ENCODE measurements around the gene VSIG10L2. TPM values are rescaled to one million over a fixed set of nuclear protein-coding genes. Genes with fewer than 3 reads are reported as not detected.
"Not testable (repeated sequence)": the region's sequence is repeated elsewhere in the genome, so short reads cannot be mapped to it uniquely, and the experiment has no call there.

VSIG10L2 gene
- polyA plus RNA-seq, 4 donors: 0.01 TPM; not detected in 3

DNA sequence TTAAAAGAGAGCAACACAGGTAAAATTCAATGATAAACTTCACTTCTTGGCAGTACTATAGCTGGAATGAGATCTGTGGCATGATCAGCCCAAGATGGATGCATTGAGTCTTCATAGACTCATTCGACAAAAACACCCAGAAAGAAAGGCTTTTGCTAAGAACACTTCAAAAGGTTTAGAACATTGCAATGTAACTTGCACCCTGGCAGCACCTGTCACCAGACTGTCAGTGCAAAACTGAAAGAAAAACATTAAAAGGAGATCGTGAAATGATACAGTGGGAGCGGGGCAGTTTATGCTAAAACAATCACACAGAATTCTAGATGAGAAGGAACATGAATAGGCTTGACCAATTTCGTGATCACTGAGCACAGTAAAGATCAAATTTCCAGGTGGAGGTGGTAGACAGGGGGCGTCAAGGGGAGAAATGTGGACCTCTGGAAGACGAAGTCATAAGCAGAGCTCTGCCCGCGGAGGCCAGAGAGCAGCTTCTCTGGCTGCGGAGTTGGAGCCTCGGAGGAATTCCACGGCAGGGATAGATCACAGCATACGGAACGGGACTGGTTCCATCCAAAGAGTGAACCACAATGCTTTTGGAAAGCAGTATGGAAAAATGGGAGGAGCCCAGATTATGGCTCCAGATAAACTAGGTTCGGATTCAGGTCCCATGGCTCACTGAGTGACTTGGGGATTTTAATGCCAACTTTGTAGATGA lies 11.9 kb downstream of the VSIG10L2 start:
- DNase-seq (ENCODE audit: low read depth in 4 of 4, low spot score in 3 of 4): no peak

DNA sequence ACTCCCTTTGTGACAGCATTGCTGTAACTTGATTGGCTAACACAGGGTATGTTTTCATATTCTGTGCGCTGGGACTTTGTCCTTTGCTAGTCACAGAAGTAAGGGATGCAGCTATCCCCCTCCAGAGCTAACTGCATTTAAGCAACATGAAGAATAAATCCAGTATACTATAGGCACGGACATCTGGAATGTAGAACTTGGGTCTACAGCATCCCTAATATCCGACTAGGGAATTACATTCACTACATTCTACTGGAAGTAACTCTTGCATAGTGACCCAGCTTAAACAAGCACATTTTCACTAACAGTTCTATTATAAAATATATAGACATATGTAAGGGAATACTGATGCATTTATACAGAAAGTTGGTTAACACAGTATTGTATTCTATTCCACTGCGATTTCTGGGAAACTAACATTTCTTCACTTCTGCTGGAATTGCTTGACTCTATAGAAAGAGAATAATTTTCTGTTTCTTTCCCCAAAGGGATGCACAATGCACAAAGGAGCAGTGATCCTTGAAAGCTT lies 13.1 kb downstream of the VSIG10L2 start:
- no peak for DNase-seq (ENCODE audit: low read depth in 4 of 4, low spot score in 3 of 4)

DNA sequence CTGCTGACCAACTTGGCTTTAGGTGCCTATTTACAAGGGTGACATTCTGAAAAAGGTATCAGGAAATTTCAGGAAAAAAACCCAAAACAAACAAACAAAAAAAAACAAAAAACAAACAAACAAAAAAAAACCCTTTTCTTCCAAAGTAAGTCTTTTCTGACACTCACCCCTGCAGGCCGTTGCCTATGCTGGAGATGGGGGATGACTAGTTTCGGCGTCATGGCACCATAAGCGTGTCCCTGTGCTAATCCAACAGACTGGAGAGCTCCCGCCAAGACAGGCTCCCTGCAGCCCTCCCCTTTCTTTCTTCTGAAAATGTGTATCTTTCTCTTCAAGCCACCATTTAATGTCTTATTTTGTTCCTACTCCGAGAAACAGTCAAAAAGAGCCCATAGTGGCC lies 13.7 kb downstream of the VSIG10L2 start:
- DNase-seq (ENCODE audit: low read depth in 4 of 4, low spot score in 3 of 4): no peak

- DNase-seq (ENCODE audit: low read depth in 4 of 4, low spot score in 3 of 4): no peak
These were observed 14.1 kb downstream of the VSIG10L2 start for GRCh38 chr11:125959931-125960330.

DNA sequence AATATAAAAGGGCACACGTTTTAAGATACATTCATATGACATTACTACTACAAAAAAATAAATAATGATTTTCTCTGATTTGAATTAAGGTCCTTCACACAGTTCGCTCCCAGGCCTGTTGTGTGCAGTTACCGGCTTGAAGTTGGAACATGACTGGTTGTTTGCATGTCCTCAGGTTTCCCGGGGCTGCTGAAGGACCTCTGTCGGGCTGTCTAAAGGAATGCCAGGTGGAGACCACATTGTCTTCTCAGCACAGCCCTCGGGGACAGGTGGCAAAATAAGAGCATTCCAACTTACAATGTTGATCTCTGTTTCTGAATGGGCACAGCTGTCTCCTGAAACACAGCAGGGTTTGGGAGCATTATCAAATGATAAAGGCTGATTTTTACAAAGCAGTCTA lies 14.9 kb downstream of the VSIG10L2 start:
- DNase-seq (ENCODE audit: low read depth in 4 of 4, low spot score in 3 of 4): no peak

DNA sequence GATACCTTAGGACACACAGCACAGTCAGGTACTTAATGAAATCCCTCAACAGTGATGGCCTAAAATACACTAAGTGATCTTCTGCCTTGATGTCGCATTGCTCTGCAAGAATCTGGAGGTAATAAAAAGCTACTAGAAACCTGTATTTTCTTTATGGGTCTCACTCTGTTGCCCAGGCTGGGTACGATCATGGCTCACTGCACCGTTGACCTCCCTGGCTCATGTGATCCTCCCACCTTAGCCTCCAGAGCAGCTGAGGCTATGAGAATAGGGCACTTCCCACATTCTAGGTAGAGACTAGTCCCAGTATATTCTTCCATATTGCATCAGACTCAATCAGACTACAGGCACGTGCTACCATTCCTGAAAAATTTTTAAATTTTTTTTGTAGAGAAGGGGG lies 21.7 kb downstream of the VSIG10L2 start:
- no peak for DNase-seq (ENCODE audit: low read depth in 4 of 4, low spot score in 3 of 4)

DNA sequence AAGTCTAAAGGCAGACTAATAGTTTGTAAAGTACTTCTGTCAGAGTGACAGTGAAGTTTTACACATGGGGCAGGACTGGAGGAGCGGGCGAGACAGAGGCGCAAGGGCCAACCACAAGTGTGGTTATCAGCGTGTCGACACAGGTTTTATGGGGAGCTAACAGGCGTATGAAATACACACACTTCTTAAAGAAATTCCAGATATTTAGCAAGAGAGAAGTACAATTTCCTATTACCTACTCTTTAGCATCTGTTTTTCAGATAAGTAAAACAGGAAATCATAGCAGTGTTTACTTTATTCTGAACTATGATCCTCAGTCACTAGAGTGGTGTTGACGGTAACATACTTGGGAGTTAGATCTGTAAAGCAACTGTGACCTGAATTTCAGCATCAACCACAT lies 22.5 kb downstream of the VSIG10L2 start:
- no peak for DNase-seq (ENCODE audit: low read depth in 4 of 4, low spot score in 3 of 4)

- no peak for DNase-seq (ENCODE audit: low read depth in 4 of 4, low spot score in 3 of 4)
These were observed 25.8 kb downstream of the VSIG10L2 start for GRCh38 chr11:125971618-125972017.

DNA sequence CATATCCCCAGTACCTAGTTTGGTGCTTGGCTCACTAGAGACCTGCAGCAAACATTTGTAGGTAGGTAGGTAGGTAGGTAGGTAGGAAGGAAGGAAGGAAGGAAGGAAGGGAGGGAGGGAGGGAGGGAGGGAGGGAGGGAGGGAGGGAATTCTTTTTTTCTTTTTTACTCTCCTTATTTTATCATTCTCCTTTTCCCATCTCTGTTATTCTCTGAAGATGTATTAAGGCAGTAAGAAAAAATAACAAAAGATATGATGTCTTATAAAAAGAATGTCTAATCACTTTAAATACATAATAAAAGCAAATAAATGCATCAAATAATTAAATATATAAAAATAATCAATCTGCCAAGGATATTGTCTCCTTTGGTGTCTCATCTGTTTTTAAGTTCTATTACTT lies 28.4 kb downstream of the VSIG10L2 start:
- no peak for DNase-seq (ENCODE audit: low read depth in 4 of 4, low spot score in 3 of 4)

- DNase-seq (ENCODE audit: low read depth in 4 of 4, low spot score in 3 of 4): no peak
These were observed 29.8 kb downstream of the VSIG10L2 start for GRCh38 chr11:125975634-125976033.

- DNase-seq (ENCODE audit: low read depth in 4 of 4, low spot score in 3 of 4): no peak
These were observed 30.3 kb downstream of the VSIG10L2 start for GRCh38 chr11:125976156-125976555.

GRCh38 chr11:125977333-125977732 lies 31.5 kb downstream of the VSIG10L2 start:
- DNase-seq (ENCODE audit: low read depth in 4 of 4, low spot score in 3 of 4): no peak

DNA sequence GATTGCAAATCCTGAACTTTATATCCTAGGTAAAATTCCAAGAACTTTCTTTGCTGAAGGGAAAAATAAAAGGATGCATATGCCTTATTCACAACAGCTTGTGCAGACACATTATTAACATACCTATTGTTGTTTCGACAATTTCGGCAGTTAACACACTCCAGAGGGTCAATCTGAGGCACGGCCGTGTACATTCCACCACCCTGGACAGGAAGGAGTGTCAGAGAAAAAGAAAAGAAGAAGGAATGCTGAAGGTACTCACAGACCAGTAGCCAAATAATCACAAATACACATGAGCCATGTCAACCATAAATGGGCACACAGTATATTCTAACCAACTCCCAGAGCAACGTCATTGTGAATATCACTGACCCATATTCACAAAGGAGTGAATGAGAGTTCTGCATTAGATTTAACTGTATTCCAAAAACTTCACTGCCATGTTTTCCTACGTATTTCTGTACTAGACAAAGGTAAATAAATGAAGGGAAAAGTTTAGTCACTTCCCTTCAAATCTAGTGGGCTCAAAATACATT lies 32.4 kb downstream of the VSIG10L2 start:
- DNase-seq (ENCODE audit: low read depth in 4 of 4, low spot score in 3 of 4): no peak

DNA sequence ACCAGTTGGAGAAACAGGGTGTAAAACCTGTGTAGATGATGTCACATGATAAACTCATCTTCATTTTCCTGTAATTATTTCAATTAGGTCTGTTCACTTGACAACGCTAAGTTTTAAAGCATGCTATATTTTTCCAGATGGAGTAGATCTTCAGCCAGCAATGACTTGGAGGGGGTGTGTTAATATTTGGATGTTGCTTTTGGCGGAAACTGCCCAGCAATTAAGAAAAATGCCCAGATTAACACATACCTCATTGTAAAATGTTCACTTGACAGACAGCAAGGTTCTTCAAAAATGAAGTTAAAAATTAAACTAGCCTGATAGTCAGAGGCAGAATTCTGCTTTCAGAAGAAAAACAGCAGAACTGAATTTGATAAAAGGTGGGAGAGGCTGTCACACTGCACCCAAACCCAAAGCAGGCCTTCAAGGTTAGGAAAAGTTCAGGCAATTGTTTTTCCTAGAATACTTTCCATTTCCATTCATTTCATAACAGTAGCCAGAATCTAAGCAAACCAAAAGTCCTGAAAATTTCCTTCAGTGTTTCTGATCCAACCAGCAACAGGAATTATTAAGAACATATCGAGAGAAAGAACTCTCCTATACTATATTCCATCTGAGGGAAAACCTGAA lies 33.0 kb downstream of the VSIG10L2 start:
- no peak for DNase-seq (ENCODE audit: low read depth in 4 of 4, low spot score in 3 of 4)

GRCh38 chr11:125979511-125979910 lies 33.7 kb downstream of the VSIG10L2 start:
- DNase-seq (ENCODE audit: low read depth in 4 of 4, low spot score in 3 of 4): no peak

- no peak for DNase-seq (ENCODE audit: low read depth in 4 of 4, low spot score in 3 of 4)
These were observed 34.6 kb downstream of the VSIG10L2 start for GRCh38 chr11:125980436-125980835.

- no peak for DNase-seq (ENCODE audit: low read depth in 4 of 4, low spot score in 3 of 4)
These were observed 36.5 kb downstream of the VSIG10L2 start for GRCh38 chr11:125982348-125982730.

DNA sequence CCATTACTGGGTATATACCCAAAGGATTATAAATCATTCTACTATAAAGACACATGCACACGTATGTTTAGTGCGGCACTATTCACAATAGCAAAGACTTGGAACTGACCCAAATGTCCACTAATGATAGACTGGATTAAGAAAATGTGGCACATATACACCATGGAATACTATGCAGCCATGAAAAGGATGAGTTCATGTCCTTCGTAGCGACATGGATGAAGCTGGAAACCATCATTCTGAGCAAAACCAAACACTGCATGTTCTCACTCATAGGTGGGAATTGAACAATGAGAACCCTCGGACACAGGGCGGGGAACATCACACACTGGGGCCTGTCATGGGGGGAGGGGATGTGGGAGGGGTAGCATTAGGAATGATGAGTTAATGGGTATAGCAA lies 40.1 kb downstream of the VSIG10L2 start:
- DNase-seq (ENCODE audit: low read depth in 4 of 4, low spot score in 3 of 4): not testable (repeated sequence)

GRCh38 chr11:125987066-125987641 lies 41.3 kb downstream of the VSIG10L2 start:
- DNase-seq (ENCODE audit: low read depth in 4 of 4, low spot score in 3 of 4): no peak

DNA sequence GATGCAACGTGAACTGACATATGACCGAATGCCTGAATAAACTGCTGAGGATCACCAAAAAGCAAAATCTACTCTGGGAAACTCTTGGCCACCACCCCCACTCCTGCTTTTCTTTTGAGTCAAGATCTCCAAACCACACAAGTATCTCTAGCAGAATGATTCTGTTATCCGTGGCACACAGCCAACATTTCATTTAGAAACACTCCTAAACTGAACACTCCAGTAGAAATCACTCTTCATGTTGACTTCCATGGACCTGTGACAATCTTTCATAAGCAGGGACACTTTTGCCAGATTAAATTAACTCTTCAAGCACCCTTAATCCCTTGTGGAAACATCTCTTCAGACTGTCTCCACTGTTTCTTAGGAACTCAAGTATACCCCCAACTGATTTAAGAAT lies 44.4 kb downstream of the VSIG10L2 start:
- no peak for DNase-seq (ENCODE audit: low read depth in 4 of 4, low spot score in 3 of 4)

- DNase-seq (ENCODE audit: low read depth in 4 of 4, low spot score in 3 of 4): no peak
These were observed 47.0 kb downstream of the VSIG10L2 start for GRCh38 chr11:125992893-125993292.

- peak in 2 of 4 donors; percentile 12 to 33 for DNase-seq (ENCODE audit: low read depth in 4 of 4, low spot score in 3 of 4)
These were observed 48.7 kb downstream of the VSIG10L2 start for GRCh38 chr11:125994509-125994908.
